Measurements from ENCODE around the gene S100A2. TPM values are rescaled to one million over a fixed set of nuclear protein-coding genes. Genes with fewer than 3 reads are reported as not detected.

The S100A2 gene
- total and polyA plus RNA-seq, 11 donors: 1.3 to 5.1 (median 2.6) TPM; not detected in 1

DNA sequence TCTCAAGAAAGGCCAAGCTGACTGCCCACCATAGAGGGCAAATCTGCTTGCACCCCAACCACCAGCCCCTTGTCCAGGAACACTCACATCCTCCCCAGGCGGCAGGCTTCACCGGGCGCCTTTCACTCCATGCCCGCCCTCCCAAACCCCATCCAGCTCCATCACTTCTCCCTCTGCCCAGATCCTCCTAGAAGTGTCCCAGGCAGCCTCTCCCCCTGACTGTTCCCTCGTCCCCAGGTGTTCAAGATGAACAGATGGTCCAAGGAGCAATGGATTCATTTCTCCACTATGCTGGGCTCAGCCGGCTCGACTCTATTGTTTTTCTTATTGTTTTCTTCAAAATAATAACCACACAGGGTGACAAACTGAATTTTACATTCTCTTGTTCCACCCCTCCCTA is 52.0 kb downstream of the S100A2 start:
- ATAC-seq (no peak), DNase-seq (no peak)
- WGBS, 4 donors: 92 to 95% (median 95%) methylated on average over 7 of the region's 7 CpGs
- no peak overlapping the region for H3K4me3 ChIP-seq
- peaks cover 0 to 26% (median 6%) of the 10 kb centered on the region in 12 donors for H3K4me1 ChIP-seq
- intact Hi-C loops (cut with DNase I): loop anchor here in 9 of 10 donors (2.0 to 10.0 kb wide), 8 partner anchors 53 to 481 kb away; partner anchors contain the start of genes S100A14 (in 4 of the 9), RAB13 (in 3 of the 9), ILF2 (in 1 of the 9) and NPR1 (in 1 of the 9)
- no peaks in the 10 kb centered on the region for H3K27me3 ChIP-seq
- no peaks in the 10 kb centered on the region for H3K36me3 ChIP-seq
- TF ChIP-seq, protein P1, sequence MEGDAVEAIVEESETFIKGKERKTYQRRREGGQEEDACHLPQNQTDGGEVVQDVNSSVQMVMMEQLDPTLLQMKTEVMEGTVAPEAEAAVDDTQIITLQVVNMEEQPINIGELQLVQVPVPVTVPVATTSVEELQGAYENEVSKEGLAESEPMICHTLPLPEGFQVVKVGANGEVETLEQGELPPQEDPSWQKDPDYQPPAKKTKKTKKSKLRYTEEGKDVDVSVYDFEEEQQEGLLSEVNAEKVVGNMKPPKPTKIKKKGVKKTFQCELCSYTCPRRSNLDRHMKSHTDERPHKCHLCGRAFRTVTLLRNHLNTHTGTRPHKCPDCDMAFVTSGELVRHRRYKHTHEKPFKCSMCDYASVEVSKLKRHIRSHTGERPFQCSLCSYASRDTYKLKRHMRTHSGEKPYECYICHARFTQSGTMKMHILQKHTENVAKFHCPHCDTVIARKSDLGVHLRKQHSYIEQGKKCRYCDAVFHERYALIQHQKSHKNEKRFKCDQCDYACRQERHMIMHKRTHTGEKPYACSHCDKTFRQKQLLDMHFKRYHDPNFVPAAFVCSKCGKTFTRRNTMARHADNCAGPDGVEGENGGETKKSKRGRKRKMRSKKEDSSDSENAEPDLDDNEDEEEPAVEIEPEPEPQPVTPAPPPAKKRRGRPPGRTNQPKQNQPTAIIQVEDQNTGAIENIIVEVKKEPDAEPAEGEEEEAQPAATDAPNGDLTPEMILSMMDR (IDR thresholded peaks at IDR 0.05): no peak
- TF ChIP-seq POLR2A (IDR thresholded peaks at IDR 0.05): no peak
- H3K27ac ChIP-seq: no peak overlapping the region
- no peaks in the 10 kb centered on the region for H3K9me3 ChIP-seq

DNA sequence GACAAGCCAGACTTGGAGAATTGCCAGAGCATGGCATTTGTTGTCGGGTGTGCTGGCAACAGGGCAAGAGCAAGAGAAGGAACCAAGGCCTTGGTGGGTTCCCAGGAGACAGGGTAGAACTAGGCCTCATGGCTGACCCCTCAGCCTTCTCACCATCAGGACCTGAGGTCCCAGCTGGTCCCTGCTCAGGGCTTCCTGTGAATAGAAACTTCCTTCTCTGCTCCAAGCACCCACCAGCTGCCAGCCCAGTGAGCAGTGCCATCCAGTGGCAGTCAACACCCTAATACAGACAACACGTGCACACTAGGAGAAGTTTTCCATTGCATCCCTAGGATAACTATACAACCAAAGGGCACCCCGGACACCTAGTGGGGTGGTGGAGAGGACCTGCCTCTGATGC is 52.6 kb downstream of the S100A2 start:
- Histone ChIP-seq H3K4me3 (no peak overlapping the region), H3K9me3 (no peaks in the 10 kb centered on the region), H3K27ac (no peak overlapping the region), H3K27me3 (no peaks in the 10 kb centered on the region), H3K36me3 (no peaks in the 10 kb centered on the region), H3K4me1 (peaks cover 0 to 20% (median 7%) of the 10 kb centered on the region in 12 donors)
- TF ChIP-seq, protein P1 (IDR thresholded peaks at IDR 0.05): peak in 3 of 12 donors; percentile 8 to 14 (median 10)
- no peak for TF ChIP-seq POLR2A (IDR thresholded peaks at IDR 0.05)
- DNase-seq: no peak
- 46 to 64% (median 57%) methylated on average over 3 of the region's 3 CpGs for WGBS, 4 donors
- ATAC-seq: peak in 3 of 4 donors; percentile 19 to 45 (median 40)
- intact Hi-C loops (cut with DNase I): loop anchor here in 9 of 10 donors (2.0 to 10.0 kb wide), 8 partner anchors 54 to 482 kb away; partner anchors contain the start of genes S100A14 (in 4 of the 9), RAB13 (in 3 of the 9), ILF2 (in 1 of the 9) and NPR1 (in 1 of the 9)

Other genes with a start within 250 kb of the S100A2 start
- gene PGLYRP4, start 217.0 kb downstream of the S100A2 start, total RNA-seq: not detected
- not detected for gene PGLYRP4, start 217.0 kb downstream of the S100A2 start, polyA plus RNA-seq
- gene S100A9, start 208.0 kb downstream of the S100A2 start, total RNA-seq: 100 to 1,000 TPM in 3 of 9 donors, 10 to 100 TPM in 5, 1 to 10 TPM in 1; 5.7 to 350 (median 76.2) TPM
- 100 to 1,000 TPM in 1 of 2 donors, 10 to 100 TPM in 1; 43.3 to 202 TPM for gene S100A9, start 208.0 kb downstream of the S100A2 start, polyA plus RNA-seq
- 1 to 10 TPM in 8 of 9 donors, not detected in 1; 1.2 to 8.9 (median 3.7) TPM for gene S100A12, start 190.2 kb downstream of the S100A2 start, total RNA-seq
- gene S100A12, start 190.2 kb downstream of the S100A2 start, polyA plus RNA-seq: 1 to 10 TPM; 5.1 to 9.1 TPM
- 100 to 1,000 TPM in 2 of 9 donors, 10 to 100 TPM in 6, 1 to 10 TPM in 1; 6.0 to 199 (median 27.2) TPM for gene S100A8, start 174.8 kb downstream of the S100A2 start, total RNA-seq
- gene S100A8, start 174.8 kb downstream of the S100A2 start, polyA plus RNA-seq: 10 to 100 TPM; 32.3 to 72.9 TPM
- not detected for gene S100A7A, start 149.3 kb downstream of the S100A2 start, total RNA-seq
- not detected for gene S100A7A, start 149.3 kb downstream of the S100A2 start, polyA plus RNA-seq
- gene S100A7, start 105.2 kb downstream of the S100A2 start, total RNA-seq: not detected
- gene S100A7, start 105.2 kb downstream of the S100A2 start, polyA plus RNA-seq: not detected
- gene S100A6, start 29.9 kb downstream of the S100A2 start, total RNA-seq: 100 to 1,000 TPM; 157 to 415 (median 301) TPM
- 1,000 to 10,000 TPM in 1 of 2 donors, 100 to 1,000 TPM in 1; 371 to 1,213 TPM for gene S100A6, start 29.9 kb downstream of the S100A2 start, polyA plus RNA-seq
- gene S100A5, start 24.9 kb downstream of the S100A2 start, total RNA-seq: not detected
- gene S100A5, start 24.9 kb downstream of the S100A2 start, polyA plus RNA-seq: not detected
- 100 to 1,000 TPM in 4 of 9 donors, 10 to 100 TPM in 5; 56.9 to 214 (median 96.1) TPM for gene S100A4, start 20.0 kb downstream of the S100A2 start, total RNA-seq
- 100 to 1,000 TPM; 214 to 398 TPM for gene S100A4, start 20.0 kb downstream of the S100A2 start, polyA plus RNA-seq
- 1 to 10 TPM in 4 of 9 donors, under 1 TPM in 3, not detected in 2; 0.57 to 5.9 (median 1.1) TPM for gene S100A3, start 16.6 kb downstream of the S100A2 start, total RNA-seq
- gene S100A3, start 16.6 kb downstream of the S100A2 start, polyA plus RNA-seq: 1 to 10 TPM; 1.6 to 5.2 TPM
- gene S100A16, start 47.3 kb upstream of the S100A2 start, total RNA-seq: 10 to 100 TPM; 37.2 to 92.6 (median 45.4) TPM
- 100 to 1,000 TPM in 1 of 2 donors, 10 to 100 TPM in 1; 72.6 to 233 TPM for gene S100A16, start 47.3 kb upstream of the S100A2 start, polyA plus RNA-seq
- gene S100A14, start 50.5 kb upstream of the S100A2 start, total RNA-seq: 1 to 10 TPM in 7 of 9 donors, under 1 TPM in 1, not detected in 1; 0.79 to 6.1 (median 3.9) TPM
- 1 to 10 TPM; 1.7 to 4.4 TPM for gene S100A14, start 50.5 kb upstream of the S100A2 start, polyA plus RNA-seq
- 100 to 1,000 TPM in 7 of 9 donors, 10 to 100 TPM in 2; 98.1 to 189 (median 132) TPM for gene S100A13, start 61.7 kb upstream of the S100A2 start, total RNA-seq
- gene S100A13, start 61.7 kb upstream of the S100A2 start, polyA plus RNA-seq: 100 to 1,000 TPM; 173 to 272 TPM
- 1,000 to 10,000 TPM; 1,023 to 2,291 (median 2,114) TPM for gene S100A1, start 62.6 kb upstream of the S100A2 start, total RNA-seq
- 1,000 to 10,000 TPM in 1 of 2 donors, 100 to 1,000 TPM in 1; 752 to 3,565 TPM for gene S100A1, start 62.6 kb upstream of the S100A2 start, polyA plus RNA-seq
- gene CHTOP, start 68.2 kb upstream of the S100A2 start, total RNA-seq: 10 to 100 TPM; 48.4 to 92.0 (median 67.7) TPM
- gene CHTOP, start 68.2 kb upstream of the S100A2 start, polyA plus RNA-seq: 10 to 100 TPM; 72.9 to 73.4 TPM
- 10 to 100 TPM; 53.7 to 88.7 (median 70.8) TPM for gene SNAPIN, start 92.9 kb upstream of the S100A2 start, total RNA-seq
- gene SNAPIN, start 92.9 kb upstream of the S100A2 start, polyA plus RNA-seq: 10 to 100 TPM; 57.7 to 58.9 TPM
- 10 to 100 TPM; 65.0 to 92.3 (median 74.2) TPM for gene ILF2, start 105.1 kb upstream of the S100A2 start, total RNA-seq
- gene ILF2, start 105.1 kb upstream of the S100A2 start, polyA plus RNA-seq: 100 to 1,000 TPM in 1 of 2 donors, 10 to 100 TPM in 1; 22.1 to 163 TPM
- gene NPR1, start 112.8 kb upstream of the S100A2 start, total RNA-seq: 10 to 100 TPM in 6 of 9 donors, 1 to 10 TPM in 3; 7.1 to 26.9 (median 12.0) TPM
- 10 to 100 TPM; 12.2 to 26.6 TPM for gene NPR1, start 112.8 kb upstream of the S100A2 start, polyA plus RNA-seq
- gene INTS3, start 162.2 kb upstream of the S100A2 start, total RNA-seq: 10 to 100 TPM; 19.6 to 33.2 (median 30.7) TPM
- 10 to 100 TPM; 21.9 to 41.8 TPM for gene INTS3, start 162.2 kb upstream of the S100A2 start, polyA plus RNA-seq
- gene SLC27A3, start 209.6 kb upstream of the S100A2 start, total RNA-seq: 10 to 100 TPM in 5 of 9 donors, 1 to 10 TPM in 4; 7.9 to 37.1 (median 10.3) TPM
- gene SLC27A3, start 209.6 kb upstream of the S100A2 start, polyA plus RNA-seq: 10 to 100 TPM; 18.4 to 29.4 TPM

Measured in heart left ventricle (tissue), 16 donors.